CD1c-positive myeloid dendritic cell (primary cell): ENCODE results near the gene TMEM89.

Experiments
- DNase-seq: peaks from one replicate; pipeline ENCODE4 v3.0.0-alpha.2; 2016; ENCODE audit errors: extremely low spot score

Gene TMEM89

DNA sequence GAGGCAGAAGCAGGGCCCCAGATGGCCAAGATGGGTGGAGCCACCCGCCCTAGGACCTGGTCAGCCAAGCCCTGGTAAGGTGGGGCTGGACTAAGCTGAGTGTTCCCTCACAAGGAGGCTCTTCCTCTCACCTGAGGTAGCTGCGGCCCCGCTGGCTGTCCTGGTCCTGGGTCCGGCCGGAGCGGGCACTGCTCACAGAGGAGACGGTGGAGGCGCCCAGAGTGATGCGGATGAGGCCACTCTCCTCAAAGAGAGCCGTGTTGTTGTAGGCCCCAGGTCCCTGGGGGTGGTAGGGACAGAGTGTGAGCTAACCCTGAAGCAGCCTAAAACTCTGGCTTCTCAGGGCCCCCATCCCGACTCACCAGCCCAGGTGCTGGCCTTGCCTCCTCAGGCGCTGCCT is 21.0 kb upstream of the TMEM89 start:
- DNase-seq = no peak

DNA sequence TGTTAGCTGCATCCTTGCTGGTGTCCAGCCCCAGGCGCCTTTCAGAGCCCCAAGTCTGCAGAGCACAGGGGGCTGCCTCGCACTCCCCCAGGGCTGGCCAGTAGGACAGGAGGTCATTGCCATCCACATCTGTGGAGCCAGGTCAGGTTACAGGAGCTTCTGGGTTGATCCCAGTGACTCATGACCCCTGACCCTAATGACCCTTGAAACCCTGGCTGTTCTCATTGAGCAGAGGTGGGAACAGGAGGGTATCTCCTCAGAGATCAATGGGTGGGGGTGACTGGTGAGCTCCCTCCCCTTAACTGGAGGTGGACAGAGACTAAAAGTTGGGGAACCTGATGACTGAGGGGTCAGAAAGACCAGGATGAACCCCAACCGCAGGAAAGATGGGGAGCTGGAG is 19.8 kb upstream of the TMEM89 start:
- DNase-seq = no peak

- DNase-seq = no peak
Measured at GRCh38 chr3:48639944-48640606, 18.5 kb upstream of the TMEM89 start.

- no peak for DNase-seq
Measured at GRCh38 chr3:48637305-48637704, 15.7 kb upstream of the TMEM89 start.

- DNase-seq = no peak
Measured at GRCh38 chr3:48636149-48636655, 14.6 kb upstream of the TMEM89 start.

GRCh38 chr3:48635222-48636021 is 13.9 kb upstream of the TMEM89 start, which contains the start of gene SLC26A6:
TSS of gene SLC26A6 (minus strand) at chr3:48635461. CDS start at chr3:48635393, 68 bp downstream.
- peak; percentile 98 for DNase-seq

DNA sequence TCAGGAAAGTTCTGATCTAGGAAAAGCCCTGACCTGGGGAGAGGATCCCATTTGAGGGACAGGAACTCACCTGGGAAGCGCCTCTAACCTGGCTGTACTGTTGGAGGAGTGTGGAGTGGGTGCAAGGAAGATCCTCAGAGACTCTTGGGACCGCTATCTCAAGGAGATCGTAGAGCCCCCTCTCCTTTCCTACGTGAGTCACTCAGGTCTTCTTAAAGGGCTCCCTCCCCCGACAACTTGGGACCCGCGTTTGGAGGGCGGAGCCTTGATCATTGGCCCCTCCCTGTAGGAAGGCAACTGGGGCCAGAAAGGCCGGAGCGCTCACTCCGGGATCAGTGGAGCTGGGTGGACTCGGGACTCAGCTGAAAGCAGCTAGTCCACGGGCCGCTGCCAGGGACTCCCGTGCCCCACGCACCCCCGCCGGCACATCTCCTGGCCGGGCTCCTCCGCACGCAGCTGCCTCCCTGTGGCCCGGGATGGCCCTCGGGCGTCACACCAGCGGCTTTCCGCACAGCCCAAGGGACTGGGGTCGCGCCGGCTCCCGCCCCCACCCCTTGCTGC is 13.2 kb upstream of the TMEM89 start:
- peak; percentile 32 for DNase-seq

DNA sequence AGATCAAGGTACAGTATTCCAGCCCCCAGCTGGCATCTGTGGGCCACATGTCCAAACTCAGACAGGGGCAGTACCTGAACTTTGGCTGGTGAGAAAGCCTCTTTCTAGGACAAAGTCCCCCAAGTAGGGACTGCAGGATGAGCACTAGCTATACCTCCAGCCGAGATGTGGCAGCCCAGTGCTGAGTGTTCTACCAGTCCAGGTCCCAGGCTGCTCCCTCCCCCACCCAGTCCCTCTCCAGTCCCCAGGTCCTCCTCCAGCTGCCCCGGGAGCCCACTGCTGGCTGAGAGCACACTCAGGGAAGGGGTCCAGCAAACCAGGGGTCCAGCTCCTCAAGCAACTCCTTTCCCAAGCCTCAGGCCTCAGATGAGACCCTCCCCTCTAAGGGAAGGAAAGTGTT is 12.2 kb upstream of the TMEM89 start:
- no peak for DNase-seq

GRCh38 chr3:48633256-48633655 is 11.7 kb upstream of the TMEM89 start:
- no peak for DNase-seq

DNA sequence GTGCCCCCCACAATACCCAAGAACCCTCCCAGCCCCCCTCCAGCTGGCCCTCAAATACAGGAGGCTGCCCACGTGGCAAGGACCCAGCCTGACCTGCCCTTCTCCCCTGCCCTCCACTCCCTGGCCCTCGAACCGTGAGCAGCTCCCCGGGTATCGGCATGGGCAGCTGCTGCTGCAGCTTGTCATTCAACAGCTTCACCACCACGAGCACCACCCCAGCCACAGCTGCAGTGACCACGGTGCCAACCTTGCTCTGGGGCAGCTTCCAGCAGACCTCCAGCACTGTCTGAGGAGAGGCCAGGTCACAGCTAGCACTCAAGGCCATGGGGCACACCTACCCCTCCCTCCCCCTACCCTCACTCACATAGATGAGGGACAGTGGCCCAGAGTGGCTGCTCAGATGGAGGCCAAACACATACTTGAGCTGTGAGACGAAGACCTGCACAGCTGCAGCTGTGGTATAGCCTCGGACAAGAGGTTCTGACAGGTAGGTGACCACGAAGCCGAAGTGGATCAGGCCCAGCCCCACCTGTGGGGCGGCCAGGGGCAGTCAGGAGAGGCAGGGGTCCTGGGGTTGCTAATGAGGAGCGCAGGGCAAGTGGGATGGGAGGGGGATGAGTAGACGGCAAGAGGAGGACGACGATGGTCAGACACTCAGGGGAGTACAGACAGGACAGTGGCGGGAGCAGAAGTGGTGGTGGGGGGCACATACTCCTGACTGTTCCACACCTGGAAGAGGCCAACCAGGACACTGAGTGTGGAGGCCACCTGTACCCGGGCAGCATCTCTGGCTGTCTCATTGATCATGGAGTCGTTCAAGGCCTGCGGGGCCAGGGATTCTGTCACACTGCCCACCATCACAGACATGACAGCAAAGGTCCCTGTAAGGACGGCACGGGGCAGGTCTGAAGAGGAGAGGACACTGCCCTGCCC is 10.2 kb upstream of the TMEM89 start:
- DNase-seq = no peak

- DNase-seq = no peak
Measured at GRCh38 chr3:48630833-48631232, 9.3 kb upstream of the TMEM89 start.

GRCh38 chr3:48630407-48630806 is 8.8 kb upstream of the TMEM89 start:
- no peak for DNase-seq

GRCh38 chr3:48629894-48630293 is 8.3 kb upstream of the TMEM89 start:
- no peak for DNase-seq

GRCh38 chr3:48628277-48629017 is 6.9 kb upstream of the TMEM89 start:
- no peak for DNase-seq

- DNase-seq = no peak
Measured at GRCh38 chr3:48625600-48625999, 4.0 kb upstream of the TMEM89 start.

DNA sequence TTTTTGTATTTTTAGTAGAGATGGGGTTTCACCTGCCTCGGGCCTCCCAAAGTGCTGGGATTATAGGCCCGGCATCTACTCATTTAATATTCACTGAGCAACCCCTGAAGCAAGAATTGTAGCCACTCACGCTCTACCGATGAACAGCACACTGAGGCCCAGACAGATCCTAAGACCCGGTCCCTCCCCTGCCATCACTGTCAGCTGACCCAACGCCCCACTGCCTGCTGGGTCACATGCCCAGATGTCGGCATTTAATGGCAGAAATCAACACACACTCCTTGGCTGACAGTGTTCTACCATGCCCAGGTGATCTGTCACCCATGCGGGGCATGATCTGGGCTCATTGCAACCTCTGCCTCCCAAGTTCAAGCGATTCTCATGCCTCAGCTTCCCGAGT is 3.2 kb upstream of the TMEM89 start:
- no peak for DNase-seq

- no peak for DNase-seq
Measured at GRCh38 chr3:48623851-48624547, 2.4 kb upstream of the TMEM89 start.

GRCh38 chr3:48619541-48620524 is 1.7 kb downstream of the TMEM89 start:
- DNase-seq = no peak

DNA sequence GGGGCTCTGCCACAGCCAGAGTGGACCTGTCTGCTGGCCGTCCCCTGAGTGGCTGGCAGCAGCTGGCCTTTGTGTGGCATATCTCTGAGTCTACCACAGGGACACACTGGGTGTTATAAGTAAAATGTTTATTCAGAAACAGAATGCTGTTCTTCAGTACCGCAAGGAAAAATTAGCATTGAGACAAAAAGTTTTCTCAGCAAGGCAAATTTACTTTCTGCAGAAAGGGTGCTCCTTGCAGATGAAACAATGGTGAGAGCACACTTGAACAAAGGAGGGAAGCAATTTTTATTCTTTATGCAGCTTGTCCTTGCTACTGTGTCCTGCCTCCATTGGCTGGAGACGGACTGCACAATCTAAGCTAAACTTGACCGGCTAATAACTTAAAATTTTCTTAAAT is 4.0 kb downstream of the TMEM89 start:
- DNase-seq = peak; percentile 25
